Effector CD4-positive, alpha-beta T cell (primary cell): ENCODE data around the gene TIPARP.
A peak's percentile ranks its signal among the peaks of the same experiment; 100 is the strongest.
"Not testable (repeated sequence)": the region's sequence is repeated elsewhere in the genome, so short reads cannot be mapped to it uniquely, and the experiment has no call there.

ENCODE experiments used
- DNase-seq: peaks from one replicate; pipeline ENCODE4 v3.0.0-alpha.2; 2020

TIPARP gene

GRCh38 chr3:156676768-156677479, 2.5 kb downstream of the TIPARP start:
- DNase-seq = peak; percentile 30

- no peak for DNase-seq
These were observed 3.1 kb downstream of the TIPARP start for GRCh38 chr3:156677536-156677935.

- no peak for DNase-seq
These were observed 3.8 kb downstream of the TIPARP start for GRCh38 chr3:156678197-156678596.

- no peak for DNase-seq
These were observed 6.0 kb downstream of the TIPARP start for GRCh38 chr3:156680243-156680914.

- DNase-seq = no peak
These were observed 6.6 kb downstream of the TIPARP start for GRCh38 chr3:156681002-156681401.

- no peak for DNase-seq
These were observed 8.1 kb downstream of the TIPARP start for GRCh38 chr3:156682501-156682900.

GRCh38 chr3:156682963-156683362, 8.6 kb downstream of the TIPARP start:
- no peak for DNase-seq

- no peak for DNase-seq
These were observed 10.8 kb downstream of the TIPARP start for GRCh38 chr3:156685198-156685597.

- no peak for DNase-seq
These were observed 11.4 kb downstream of the TIPARP start for GRCh38 chr3:156685752-156686151.

GRCh38 chr3:156687023-156687422, 12.6 kb downstream of the TIPARP start:
- DNase-seq = no peak

GRCh38 chr3:156688632-156689452, 14.5 kb downstream of the TIPARP start:
- DNase-seq = no peak

GRCh38 chr3:156689608-156690007, 15.2 kb downstream of the TIPARP start:
- DNase-seq = no peak

GRCh38 chr3:156691920-156692319, 17.5 kb downstream of the TIPARP start:
- DNase-seq = no peak

GRCh38 chr3:156693166-156693565, 18.8 kb downstream of the TIPARP start:
- no peak for DNase-seq

- no peak for DNase-seq
These were observed 20.1 kb downstream of the TIPARP start for GRCh38 chr3:156694536-156694935.

GRCh38 chr3:156702367-156702766, 28.0 kb downstream of the TIPARP start:
- DNase-seq = no peak

GRCh38 chr3:156704370-156705036, 30.1 kb downstream of the TIPARP start:
- no peak for DNase-seq

- no peak for DNase-seq
These were observed 31.6 kb downstream of the TIPARP start for GRCh38 chr3:156705761-156706616.

- no peak for DNase-seq
These were observed 33.2 kb downstream of the TIPARP start for GRCh38 chr3:156707588-156707987.

GRCh38 chr3:156710429-156710828, 36.0 kb downstream of the TIPARP start:
- DNase-seq = no peak

GRCh38 chr3:156711113-156711512, 36.7 kb downstream of the TIPARP start:
- no peak for DNase-seq

GRCh38 chr3:156711944-156712343, 37.6 kb downstream of the TIPARP start:
- not testable (repeated sequence) for DNase-seq
